ENCODE results near the gene ANKRD2.
A peak's percentile ranks its signal among the peaks of the same experiment; 100 is the strongest.

The ANKRD2 gene

GRCh38 chr10:97627731-97628130 is 55.2 kb downstream of the ANKRD2 start:
- DNase-seq (ENCODE audit: low read depth, low spot score) = no peak
- no peak for TF ChIP-seq CTCF (IDR thresholded peaks at IDR 0.05; ENCODE audit: insufficient read depth, low read length, missing control alignments)
- POLR2A ChIA-PET = no interaction called here
- CTCF ChIA-PET = interaction anchor here (2.2 kb wide), 1 partner anchor 56 kb away, joined by 8 read pairs; the partner anchor contains the start of gene ANKRD2
- no peak overlapping the region for H3K4me3 ChIP-seq (ENCODE audit: low read depth, low read length)

DNA sequence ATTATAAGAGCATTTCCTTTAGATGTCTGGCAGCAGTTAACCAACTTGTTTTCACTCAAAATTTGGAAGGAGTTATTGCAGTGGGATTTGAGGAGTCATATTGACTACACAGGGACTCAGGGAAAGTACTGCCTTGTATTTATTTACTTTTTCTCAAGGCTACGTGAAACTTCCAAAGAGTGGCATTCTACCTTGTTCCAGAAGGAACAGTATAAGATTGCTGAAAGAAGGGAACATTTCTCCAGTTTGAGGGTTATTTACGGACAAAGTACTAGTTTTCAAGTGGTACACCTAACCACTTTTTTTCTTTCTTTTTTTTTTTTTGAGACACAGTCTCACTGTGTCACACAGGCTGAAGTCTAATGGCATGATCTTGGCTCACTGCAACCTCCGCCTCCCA is 55.6 kb downstream of the ANKRD2 start:
- CTCF ChIA-PET = interaction anchor here (1.2 to 2.2 kb wide), 2 partner anchors 16 to 57 kb away, joined by 3 to 8 read pairs; partner anchors contain the start of gene ANKRD2
- POLR2A ChIA-PET = no interaction called here
- no peak for DNase-seq (ENCODE audit: low read depth, low spot score)

DNA sequence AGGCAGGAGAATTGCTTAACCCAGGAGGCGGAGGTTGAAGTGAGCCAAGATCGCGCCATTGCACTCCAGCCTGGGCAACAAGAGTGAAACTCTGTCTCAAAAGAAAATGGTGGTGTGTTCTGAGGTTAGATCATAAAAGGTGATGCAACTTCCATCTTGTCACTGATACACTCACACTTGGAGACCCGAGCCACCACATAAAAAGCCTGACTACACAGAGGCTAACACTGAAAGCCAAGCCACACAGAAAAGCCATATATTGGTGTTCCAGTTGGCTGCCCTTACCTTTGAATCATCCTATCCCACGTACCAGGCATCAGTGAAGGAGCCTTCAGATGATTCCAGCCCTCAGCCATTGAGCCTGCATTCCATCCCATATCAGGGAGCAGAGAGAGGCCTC is 56.7 kb downstream of the ANKRD2 start:
- TF ChIP-seq CTCF (IDR thresholded peaks at IDR 0.05; ENCODE audit: insufficient read depth, low read length, missing control alignments) = no peak
- POLR2A ChIA-PET = no interaction called here
- CTCF ChIA-PET = interaction anchor here (1.2 kb wide), 1 partner anchor 17 kb away, joined by 3 read pairs; no protein-coding TSS in a partner anchor
- no peak overlapping the region for H3K4me3 ChIP-seq (ENCODE audit: low read depth, low read length)
- DNase-seq (ENCODE audit: low read depth, low spot score) = no peak

More for the DNA sequence above, 55.6 kb downstream of the ANKRD2 start:
- H3K4me3 ChIP-seq (ENCODE audit: low read depth, low read length) = no peak overlapping the region
- no peak for TF ChIP-seq CTCF (IDR thresholded peaks at IDR 0.05; ENCODE audit: insufficient read depth, low read length, missing control alignments)

GRCh38 chr10:97631098-97631497 is 58.5 kb downstream of the ANKRD2 start:
- TF ChIP-seq CTCF (IDR thresholded peaks at IDR 0.05; ENCODE audit: insufficient read depth, low read length, missing control alignments) = no peak
- CTCF ChIA-PET = no interaction called here
- DNase-seq (ENCODE audit: low read depth, low spot score) = no peak
- POLR2A ChIA-PET = no interaction called here
- no peak overlapping the region for H3K4me3 ChIP-seq (ENCODE audit: low read depth, low read length)

DNA sequence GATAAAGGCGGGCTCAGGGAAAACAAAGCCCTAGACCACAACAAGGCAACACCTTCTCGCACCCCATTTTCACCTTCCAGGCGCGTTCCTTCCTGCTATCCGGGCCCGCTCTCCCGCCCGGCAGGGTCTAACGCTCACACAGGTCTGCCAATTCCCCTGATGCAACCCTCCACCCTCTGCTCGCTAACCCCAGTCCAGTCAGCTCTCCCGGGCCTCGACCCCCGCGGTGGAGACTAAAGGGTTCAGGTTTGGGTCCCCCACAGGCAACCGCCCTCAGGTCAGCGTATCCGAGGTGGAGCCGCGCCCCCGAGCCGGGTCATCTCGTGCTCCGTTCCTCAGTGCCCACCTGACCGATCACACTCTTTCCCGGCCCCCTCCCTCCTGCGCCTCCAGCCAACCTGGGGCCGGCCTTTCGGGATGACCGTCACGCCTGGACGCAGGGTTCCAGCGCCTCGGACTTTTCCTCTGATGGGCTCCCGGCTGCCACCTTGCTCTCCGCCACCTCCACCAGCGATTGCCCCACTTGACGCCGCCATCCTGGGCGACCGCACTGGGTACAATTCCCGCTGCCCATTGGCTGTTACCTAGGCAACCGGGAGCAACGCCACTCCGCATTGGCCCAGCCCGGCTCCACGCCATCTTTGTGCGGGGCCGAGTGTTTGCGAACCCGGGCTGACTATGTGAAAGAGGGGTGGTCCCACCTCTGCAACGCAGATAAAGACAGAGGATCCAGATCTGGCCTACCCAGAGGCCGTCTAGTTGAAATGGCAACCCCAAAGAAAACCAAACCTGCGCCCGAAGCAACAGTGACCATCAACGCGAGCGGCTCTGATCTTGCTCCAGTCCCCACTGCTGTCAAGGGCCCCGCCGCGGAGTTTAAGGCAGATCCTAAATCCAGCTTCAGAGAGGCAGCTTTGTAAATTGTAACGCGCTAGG is 60.6 kb downstream of the ANKRD2 start, which contains the start of gene MORN4:
MORN4 (minus strand) TSS at position 552 of the 936 bp plus-strand sequence. CDS start 13,847 bp downstream, outside the sequence.
- CTCF ChIA-PET = interaction anchor here (1.1 kb wide), 1 partner anchor 50 kb away, joined by 3 read pairs; no protein-coding TSS in a partner anchor
- TF ChIP-seq CTCF (IDR thresholded peaks at IDR 0.05; ENCODE audit: insufficient read depth, low read length, missing control alignments) = no peak

More for the DNA sequence above, 60.6 kb downstream of the ANKRD2 start, which contains the start of gene MORN4:
- POLR2A ChIA-PET = no interaction called here
- no peak for DNase-seq (ENCODE audit: low read depth, low spot score)
- peak within 1 kb of the TSS; percentile 88 for H3K4me3 ChIP-seq (ENCODE audit: low read depth, low read length)

All from AG04449 (cell line).